Measurements from ENCODE around the gene NFATC1. TPM values are rescaled to one million over a fixed set of nuclear protein-coding genes. Genes with fewer than 3 reads are reported as not detected.

The NFATC1 gene
- polyA plus RNA-seq, 1 of the 3 experiments (the other 2 are of a cell fraction) = 0.02 TPM

DNA sequence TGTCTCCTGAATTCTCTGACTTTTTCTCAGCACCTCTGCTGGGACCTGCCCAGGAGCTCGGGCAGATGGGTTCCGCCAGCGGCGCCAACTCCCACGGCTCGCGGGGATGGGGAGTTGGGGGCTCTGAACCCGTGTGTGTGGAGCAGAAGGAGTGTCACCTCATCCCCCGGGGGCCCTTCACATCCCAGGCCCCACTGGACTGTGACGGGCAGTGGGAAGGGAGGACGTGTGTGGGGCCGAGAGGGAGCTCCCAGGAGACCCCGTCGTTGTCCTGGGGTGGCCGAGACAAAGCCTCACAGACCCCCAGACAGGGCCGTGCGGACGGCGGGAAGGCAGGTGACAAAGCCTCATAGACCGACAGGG is 153.9 kb downstream of the NFATC1 start:
- Histone ChIP-seq H3K9me3 (no peaks in the 10 kb centered on the region), H3K9ac (no peak overlapping the region), H3K27me3 (ENCODE audit: insufficient read depth) (peaks cover 72% of the 10 kb centered on the region), H3K4me1 (ENCODE audit: control insufficient read depth in 1 of 2, insufficient read depth in 2 of 2, low read depth in 1 of 2, low read length in 1 of 2) (no peaks in the 10 kb centered on the region), H3K79me2 (ENCODE audit: insufficient read depth) (no peaks in the 10 kb centered on the region), H3K4me3 (ENCODE audit: low read depth in 2 of 2, low read length in 1 of 2) (no peak overlapping the region), H3K4me2 (no peak overlapping the region), H3F3A (replicated peaks; ENCODE audit: insufficient read depth) (no peaks in the 10 kb centered on the region), H3K27ac (ENCODE audit: low read depth in 2 of 2, low read length in 1 of 2) (no peak overlapping the region), H4K20me1 (ENCODE audit: insufficient read depth) (no peaks in the 10 kb centered on the region), H2AFZ (ENCODE audit: low read depth) (no peak overlapping the region), H3K9me2 (no peaks in the 10 kb centered on the region), H3K36me3 (replicated peaks in 1 of 2; ENCODE audit: control insufficient read depth in 1 of 2, insufficient read depth in 2 of 2, low read length in 1 of 2) (no peaks in the 10 kb centered on the region)
- no peak for DNase-seq
- no CpG with 5 or more reads among the region's 20 CpGs for WGBS (ENCODE audit: low lambda C conversion rate)
- CTCF ChIA-PET = no interaction called here
- TF ChIP-seq NFIC (IDR thresholded peaks at IDR 0.05; ENCODE audit: borderline replicate concordance) (no peak), TCF12 (IDR thresholded peaks at IDR 0.05) (no peak), TAF1 (IDR thresholded peaks at IDR 0.05; ENCODE audit: borderline replicate concordance, low read depth, low read length) (no peak), SIN3A (IDR thresholded peaks at IDR 0.05; ENCODE audit: borderline replicate concordance, low read depth, low read length) (no peak), EP300 (IDR thresholded peaks at IDR 0.05; ENCODE audit: borderline replicate concordance in 1 of 2, low read depth in 1 of 2, low read length in 1 of 2) (no peak), TEAD4 (IDR thresholded peaks at IDR 0.05; ENCODE audit: borderline replicate concordance, insufficient read depth) (no peak), GATA2 (CRISPR knock-in tag; IDR thresholded peaks at IDR 0.05) (no peak)
- TF ChIP-seq, protein P1, sequence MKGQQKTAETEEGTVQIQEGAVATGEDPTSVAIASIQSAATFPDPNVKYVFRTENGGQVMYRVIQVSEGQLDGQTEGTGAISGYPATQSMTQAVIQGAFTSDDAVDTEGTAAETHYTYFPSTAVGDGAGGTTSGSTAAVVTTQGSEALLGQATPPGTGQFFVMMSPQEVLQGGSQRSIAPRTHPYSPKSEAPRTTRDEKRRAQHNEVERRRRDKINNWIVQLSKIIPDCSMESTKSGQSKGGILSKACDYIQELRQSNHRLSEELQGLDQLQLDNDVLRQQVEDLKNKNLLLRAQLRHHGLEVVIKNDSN (IDR thresholded peaks at IDR 0.05; ENCODE audit: borderline replicate concordance, low read depth) = no peak
- TF ChIP-seq, protein P2, sequence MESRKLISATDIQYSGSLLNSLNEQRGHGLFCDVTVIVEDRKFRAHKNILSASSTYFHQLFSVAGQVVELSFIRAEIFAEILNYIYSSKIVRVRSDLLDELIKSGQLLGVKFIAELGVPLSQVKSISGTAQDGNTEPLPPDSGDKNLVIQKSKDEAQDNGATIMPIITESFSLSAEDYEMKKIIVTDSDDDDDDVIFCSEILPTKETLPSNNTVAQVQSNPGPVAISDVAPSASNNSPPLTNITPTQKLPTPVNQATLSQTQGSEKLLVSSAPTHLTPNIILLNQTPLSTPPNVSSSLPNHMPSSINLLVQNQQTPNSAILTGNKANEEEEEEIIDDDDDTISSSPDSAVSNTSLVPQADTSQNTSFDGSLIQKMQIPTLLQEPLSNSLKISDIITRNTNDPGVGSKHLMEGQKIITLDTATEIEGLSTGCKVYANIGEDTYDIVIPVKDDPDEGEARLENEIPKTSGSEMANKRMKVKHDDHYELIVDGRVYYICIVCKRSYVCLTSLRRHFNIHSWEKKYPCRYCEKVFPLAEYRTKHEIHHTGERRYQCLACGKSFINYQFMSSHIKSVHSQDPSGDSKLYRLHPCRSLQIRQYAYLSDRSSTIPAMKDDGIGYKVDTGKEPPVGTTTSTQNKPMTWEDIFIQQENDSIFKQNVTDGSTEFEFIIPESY (IDR thresholded peaks at IDR 0.05; ENCODE audit: borderline replicate concordance, low read depth) = no peak
- TF ChIP-seq, protein P3, sequence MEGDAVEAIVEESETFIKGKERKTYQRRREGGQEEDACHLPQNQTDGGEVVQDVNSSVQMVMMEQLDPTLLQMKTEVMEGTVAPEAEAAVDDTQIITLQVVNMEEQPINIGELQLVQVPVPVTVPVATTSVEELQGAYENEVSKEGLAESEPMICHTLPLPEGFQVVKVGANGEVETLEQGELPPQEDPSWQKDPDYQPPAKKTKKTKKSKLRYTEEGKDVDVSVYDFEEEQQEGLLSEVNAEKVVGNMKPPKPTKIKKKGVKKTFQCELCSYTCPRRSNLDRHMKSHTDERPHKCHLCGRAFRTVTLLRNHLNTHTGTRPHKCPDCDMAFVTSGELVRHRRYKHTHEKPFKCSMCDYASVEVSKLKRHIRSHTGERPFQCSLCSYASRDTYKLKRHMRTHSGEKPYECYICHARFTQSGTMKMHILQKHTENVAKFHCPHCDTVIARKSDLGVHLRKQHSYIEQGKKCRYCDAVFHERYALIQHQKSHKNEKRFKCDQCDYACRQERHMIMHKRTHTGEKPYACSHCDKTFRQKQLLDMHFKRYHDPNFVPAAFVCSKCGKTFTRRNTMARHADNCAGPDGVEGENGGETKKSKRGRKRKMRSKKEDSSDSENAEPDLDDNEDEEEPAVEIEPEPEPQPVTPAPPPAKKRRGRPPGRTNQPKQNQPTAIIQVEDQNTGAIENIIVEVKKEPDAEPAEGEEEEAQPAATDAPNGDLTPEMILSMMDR (IDR thresholded peaks at IDR 0.05) = no peak
- POLR2A ChIA-PET = no interaction called here

DNA sequence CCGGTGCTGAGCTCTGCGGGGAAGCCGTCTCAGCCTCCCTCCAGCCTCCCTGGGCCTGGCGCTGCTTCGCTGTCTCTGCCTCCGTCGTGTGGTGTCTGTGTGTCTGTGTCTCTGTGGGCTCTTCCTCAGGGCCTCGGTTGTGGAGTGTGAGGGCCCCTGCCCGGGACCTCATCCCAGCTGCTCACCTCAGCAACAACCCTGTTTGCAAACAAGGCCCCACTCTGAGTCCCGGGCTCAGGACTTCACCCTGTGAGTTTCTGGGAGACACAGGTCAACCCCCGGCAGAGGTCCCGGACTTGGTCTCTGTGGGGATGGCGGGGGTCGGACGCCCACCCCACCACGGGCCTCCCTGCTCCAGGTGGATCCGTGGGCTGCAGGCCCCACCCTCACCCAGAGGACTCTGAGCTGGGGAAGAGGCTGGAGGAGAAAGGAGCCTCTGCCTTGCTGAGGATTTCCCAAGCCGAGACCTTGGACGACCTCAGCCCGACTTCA is 156.5 kb downstream of the NFATC1 start:
- H3K4me3 ChIP-seq (ENCODE audit: low read depth in 2 of 2, low read length in 1 of 2) = no peak overlapping the region
- no peaks in the 10 kb centered on the region for H3F3A ChIP-seq (replicated peaks; ENCODE audit: insufficient read depth)
- no peaks in the 10 kb centered on the region for H4K20me1 ChIP-seq (ENCODE audit: insufficient read depth)
- no peaks in the 10 kb centered on the region for H3K9me3 ChIP-seq
- no peak for TF ChIP-seq EZH2phosphoT487 (IDR thresholded peaks at IDR 0.05; ENCODE audit: borderline replicate concordance, low read depth)
- TF ChIP-seq MXI1 (IDR thresholded peaks at IDR 0.05; ENCODE audit: low read depth, low read length) = no peak
- no peak for TF ChIP-seq GABPA (IDR thresholded peaks at IDR 0.05; ENCODE audit: low read depth)
- TF ChIP-seq RXRA (IDR thresholded peaks at IDR 0.05; ENCODE audit: borderline replicate concordance, low read depth) = no peak
- TF ChIP-seq POLR2AphosphoS5 (IDR thresholded peaks at IDR 0.05; ENCODE audit: low read depth, low read length) = no peak
- TF ChIP-seq, protein P4, sequence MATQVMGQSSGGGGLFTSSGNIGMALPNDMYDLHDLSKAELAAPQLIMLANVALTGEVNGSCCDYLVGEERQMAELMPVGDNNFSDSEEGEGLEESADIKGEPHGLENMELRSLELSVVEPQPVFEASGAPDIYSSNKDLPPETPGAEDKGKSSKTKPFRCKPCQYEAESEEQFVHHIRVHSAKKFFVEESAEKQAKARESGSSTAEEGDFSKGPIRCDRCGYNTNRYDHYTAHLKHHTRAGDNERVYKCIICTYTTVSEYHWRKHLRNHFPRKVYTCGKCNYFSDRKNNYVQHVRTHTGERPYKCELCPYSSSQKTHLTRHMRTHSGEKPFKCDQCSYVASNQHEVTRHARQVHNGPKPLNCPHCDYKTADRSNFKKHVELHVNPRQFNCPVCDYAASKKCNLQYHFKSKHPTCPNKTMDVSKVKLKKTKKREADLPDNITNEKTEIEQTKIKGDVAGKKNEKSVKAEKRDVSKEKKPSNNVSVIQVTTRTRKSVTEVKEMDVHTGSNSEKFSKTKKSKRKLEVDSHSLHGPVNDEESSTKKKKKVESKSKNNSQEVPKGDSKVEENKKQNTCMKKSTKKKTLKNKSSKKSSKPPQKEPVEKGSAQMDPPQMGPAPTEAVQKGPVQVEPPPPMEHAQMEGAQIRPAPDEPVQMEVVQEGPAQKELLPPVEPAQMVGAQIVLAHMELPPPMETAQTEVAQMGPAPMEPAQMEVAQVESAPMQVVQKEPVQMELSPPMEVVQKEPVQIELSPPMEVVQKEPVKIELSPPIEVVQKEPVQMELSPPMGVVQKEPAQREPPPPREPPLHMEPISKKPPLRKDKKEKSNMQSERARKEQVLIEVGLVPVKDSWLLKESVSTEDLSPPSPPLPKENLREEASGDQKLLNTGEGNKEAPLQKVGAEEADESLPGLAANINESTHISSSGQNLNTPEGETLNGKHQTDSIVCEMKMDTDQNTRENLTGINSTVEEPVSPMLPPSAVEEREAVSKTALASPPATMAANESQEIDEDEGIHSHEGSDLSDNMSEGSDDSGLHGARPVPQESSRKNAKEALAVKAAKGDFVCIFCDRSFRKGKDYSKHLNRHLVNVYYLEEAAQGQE (IDR thresholded peaks at IDR 0.05; ENCODE audit: low read depth, low read length) = no peak
- TF ChIP-seq RAD21 (IDR thresholded peaks at IDR 0.05; ENCODE audit: low read length) = no peak
- TF ChIP-seq FOXM1 (IDR thresholded peaks at IDR 0.05; ENCODE audit: low read depth) = no peak
- no peak for TF ChIP-seq EP300 (IDR thresholded peaks at IDR 0.05; ENCODE audit: borderline replicate concordance in 1 of 2, low read depth in 1 of 2, low read length in 1 of 2)
- H3K36me3 ChIP-seq (replicated peaks in 1 of 2; ENCODE audit: control insufficient read depth in 1 of 2, insufficient read depth in 2 of 2, low read length in 1 of 2) = no peaks in the 10 kb centered on the region
- no peaks in the 10 kb centered on the region for H3K79me2 ChIP-seq (ENCODE audit: insufficient read depth)
- peaks cover 66% of the 10 kb centered on the region for H3K27me3 ChIP-seq (ENCODE audit: insufficient read depth)
- H3K9me2 ChIP-seq = no peaks in the 10 kb centered on the region
- DNase-seq = no peak
- H2AFZ ChIP-seq (ENCODE audit: low read depth) = no peak overlapping the region
- H3K27ac ChIP-seq (ENCODE audit: low read depth in 2 of 2, low read length in 1 of 2) = no peak overlapping the region
- ChIA-PET POLR2A (no interaction called here), CTCF (no interaction called here)
- no peak overlapping the region for H3K9ac ChIP-seq
- no peaks in the 10 kb centered on the region for H3K4me1 ChIP-seq (ENCODE audit: control insufficient read depth in 1 of 2, insufficient read depth in 2 of 2, low read depth in 1 of 2, low read length in 1 of 2)
- no peak overlapping the region for H3K4me2 ChIP-seq
- 7% methylated on average over 3 of the region's 20 CpGs for WGBS (ENCODE audit: low lambda C conversion rate)
